BLaER1 (cell line): ENCODE data around the gene SVBP.

Experiments used
- H3K27ac ChIP-seq: shearing (Covaris generic); formaldehyde crosslinking; 2 replicates; pipeline ENCODE4 v1.8.1; 2022
- H3K27me3 ChIP-seq: shearing (Covaris generic); formaldehyde crosslinking; 2 replicates; pipeline ENCODE4 v1.8.1; 2022
- H3K36me3 ChIP-seq: shearing (Covaris generic); formaldehyde crosslinking; 2 replicates; pipeline ENCODE4 v1.8.1; 2022
- H3K4me1 ChIP-seq: shearing (Covaris generic); formaldehyde crosslinking; 2 replicates; pipeline ENCODE4 v1.8.1; 2022
- H3K4me2 ChIP-seq: shearing (Covaris generic); formaldehyde crosslinking; 2 replicates; pipeline ENCODE4 v1.8.1; 2022
- H3K4me3 ChIP-seq: shearing (Covaris generic); formaldehyde crosslinking; 2 replicates; pipeline ENCODE4 v1.8.1; 2022
- H3K9ac ChIP-seq: shearing (Covaris generic); formaldehyde crosslinking; 2 replicates; pipeline ENCODE4 v1.8.1; 2022
- H3K9me3 ChIP-seq: shearing (Covaris generic); formaldehyde crosslinking; 2 replicates; pipeline ENCODE4 v1.8.1; 2022
- H4K20me1 ChIP-seq: shearing (Covaris generic); formaldehyde crosslinking; 2 replicates; pipeline ENCODE4 v1.8.1; 2022
- Cebpa-rat ChIP-seq: shearing (Covaris generic); IDR thresholded peaks from 2 replicates; pipeline ENCODE4 v1.8.1; 2022

The SVBP gene

DNA sequence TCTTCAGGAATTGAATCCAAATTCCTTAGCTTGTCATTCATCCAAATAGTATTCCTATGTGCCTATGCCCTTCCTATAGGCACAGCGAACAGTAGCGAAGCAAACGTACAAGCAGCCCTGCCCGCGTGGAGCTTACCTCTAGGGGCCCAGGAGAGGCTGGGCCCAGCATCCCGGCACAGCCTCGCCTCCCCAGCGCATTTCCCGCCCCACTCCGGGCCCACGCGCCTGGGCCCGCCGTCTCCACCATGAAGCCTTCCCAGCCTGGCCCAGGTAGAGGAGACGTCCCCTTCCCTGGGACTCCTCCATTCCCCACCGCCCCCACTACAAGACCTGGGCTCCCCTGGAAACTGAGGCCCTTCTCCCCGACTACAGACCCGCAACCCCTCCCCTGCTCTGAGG lies 32.7 kb downstream of the SVBP start:
- no peaks in the 10 kb centered on the region for H3K9me3 ChIP-seq
- H3K4me3 ChIP-seq = no peak overlapping the region
- no peak overlapping the region for H3K9ac ChIP-seq
- TF ChIP-seq Cebpa-rat = no peak
- peak overlapping the region; percentile 81 for H3K4me2 ChIP-seq
- H3K27ac ChIP-seq = no peak overlapping the region
- no peaks in the 10 kb centered on the region for H3K27me3 ChIP-seq
- peaks cover 50% of the 10 kb centered on the region for H3K36me3 ChIP-seq
- H3K4me1 ChIP-seq = peaks cover 24% of the 10 kb centered on the region
- no peaks in the 10 kb centered on the region for H4K20me1 ChIP-seq

- H3K36me3 ChIP-seq = peaks cover 62% of the 10 kb centered on the region
- H3K4me3 ChIP-seq = no peak overlapping the region
- peaks cover 24% of the 10 kb centered on the region for H3K4me1 ChIP-seq
- no peaks in the 10 kb centered on the region for H3K9me3 ChIP-seq
- H3K27ac ChIP-seq = no peak overlapping the region
- no peak overlapping the region for H3K4me2 ChIP-seq
- H4K20me1 ChIP-seq = no peaks in the 10 kb centered on the region
- H3K27me3 ChIP-seq = no peaks in the 10 kb centered on the region
- H3K9ac ChIP-seq = no peak overlapping the region
- no peak for TF ChIP-seq Cebpa-rat
Measured at GRCh38 chr1:42783092-42783491, 34.1 kb downstream of the SVBP start.

DNA sequence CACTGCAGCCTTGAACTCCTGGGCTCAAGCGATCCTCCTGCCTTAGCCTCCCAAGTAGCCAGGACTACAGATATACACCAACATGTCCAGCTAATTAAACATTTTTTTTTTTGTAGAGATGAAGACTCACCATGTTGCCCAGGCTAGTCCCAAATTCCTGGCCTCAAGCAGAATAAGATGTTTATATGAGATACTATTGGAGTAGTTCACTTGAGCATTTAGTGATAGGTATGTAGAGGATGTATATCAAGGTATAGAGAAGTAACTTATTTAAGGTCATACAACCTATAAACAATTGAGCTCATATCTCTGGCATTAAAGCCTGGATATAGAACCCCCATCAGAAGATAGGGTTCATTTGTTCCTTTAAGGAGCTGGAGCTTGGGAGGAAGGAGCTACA lies 37.0 kb downstream of the SVBP start:
- H3K4me2 ChIP-seq = no peak overlapping the region
- no peaks in the 10 kb centered on the region for H3K27me3 ChIP-seq
- TF ChIP-seq Cebpa-rat = no peak
- peaks cover 15% of the 10 kb centered on the region for H3K4me1 ChIP-seq
- H3K4me3 ChIP-seq = no peak overlapping the region
- 0 out of 2 replicates have a peak, but pooled peaks cover 11% of the 10 kb centered on the region for H4K20me1 ChIP-seq
- H3K36me3 ChIP-seq = peaks cover 92% of the 10 kb centered on the region
- no peak overlapping the region for H3K9ac ChIP-seq
- H3K9me3 ChIP-seq = no peaks in the 10 kb centered on the region
- no peak overlapping the region for H3K27ac ChIP-seq

GRCh38 chr1:42779725-42780124 lies 37.5 kb downstream of the SVBP start:
- no peak for TF ChIP-seq Cebpa-rat
- no peak overlapping the region for H3K9ac ChIP-seq
- no peaks in the 10 kb centered on the region for H3K9me3 ChIP-seq
- H3K4me3 ChIP-seq = no peak overlapping the region
- 0 out of 2 replicates have a peak, but pooled peaks cover 11% of the 10 kb centered on the region for H4K20me1 ChIP-seq
- H3K4me2 ChIP-seq = no peak overlapping the region
- H3K27me3 ChIP-seq = no peaks in the 10 kb centered on the region
- peaks cover 96% of the 10 kb centered on the region for H3K36me3 ChIP-seq
- no peak overlapping the region for H3K27ac ChIP-seq
- peaks cover 10% of the 10 kb centered on the region for H3K4me1 ChIP-seq

GRCh38 chr1:42777852-42778251 lies 39.3 kb downstream of the SVBP start:
- Histone ChIP-seq H3K4me2 (no peak overlapping the region), H3K36me3 (peaks cover 98% of the 10 kb centered on the region), H3K9me3 (no peaks in the 10 kb centered on the region), H3K9ac (no peak overlapping the region), H4K20me1 (peaks cover 26% of the 10 kb centered on the region), H3K27ac (no peak overlapping the region), H3K4me3 (no peak overlapping the region), H3K4me1 (0 out of 2 replicates have a peak, but pooled peaks cover 6% of the 10 kb centered on the region), H3K27me3 (no peaks in the 10 kb centered on the region)
- no peak for TF ChIP-seq Cebpa-rat

DNA sequence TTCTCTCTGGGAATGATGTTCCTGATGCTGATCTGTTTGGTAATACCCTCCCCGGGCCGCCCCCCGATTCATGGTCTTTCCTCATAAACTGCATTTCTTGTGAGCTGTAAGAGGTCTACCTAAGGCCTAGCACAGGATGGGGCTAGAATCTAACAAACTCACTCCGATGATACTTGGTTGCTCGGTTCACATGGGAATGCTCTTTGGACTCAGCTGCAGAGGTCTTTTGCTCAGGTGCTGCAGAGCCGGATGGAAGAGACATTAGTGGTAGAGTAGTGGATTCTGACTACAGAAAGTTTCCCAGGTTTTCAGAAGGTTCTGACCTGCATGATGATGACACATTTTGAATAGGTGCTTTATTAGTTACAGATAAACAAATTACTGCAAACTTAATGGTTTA lies 40.7 kb downstream of the SVBP start:
- no peak for TF ChIP-seq Cebpa-rat
- Histone ChIP-seq H4K20me1 (peaks cover 30% of the 10 kb centered on the region), H3K9me3 (no peaks in the 10 kb centered on the region), H3K27ac (no peak overlapping the region), H3K9ac (no peak overlapping the region), H3K4me3 (no peak overlapping the region), H3K4me1 (no peaks in the 10 kb centered on the region), H3K4me2 (no peak overlapping the region), H3K27me3 (no peaks in the 10 kb centered on the region), H3K36me3 (peaks cover 97% of the 10 kb centered on the region)

GRCh38 chr1:42774928-42775526 lies 42.2 kb downstream of the SVBP start:
- no peak overlapping the region for H3K4me2 ChIP-seq
- H3K9me3 ChIP-seq = no peaks in the 10 kb centered on the region
- no peaks in the 10 kb centered on the region for H3K27me3 ChIP-seq
- peaks cover 89% of the 10 kb centered on the region for H3K36me3 ChIP-seq
- H3K4me1 ChIP-seq = no peaks in the 10 kb centered on the region
- TF ChIP-seq Cebpa-rat = no peak
- no peak overlapping the region for H3K27ac ChIP-seq
- peaks cover 30% of the 10 kb centered on the region for H4K20me1 ChIP-seq
- H3K4me3 ChIP-seq = no peak overlapping the region
- H3K9ac ChIP-seq = no peak overlapping the region

DNA sequence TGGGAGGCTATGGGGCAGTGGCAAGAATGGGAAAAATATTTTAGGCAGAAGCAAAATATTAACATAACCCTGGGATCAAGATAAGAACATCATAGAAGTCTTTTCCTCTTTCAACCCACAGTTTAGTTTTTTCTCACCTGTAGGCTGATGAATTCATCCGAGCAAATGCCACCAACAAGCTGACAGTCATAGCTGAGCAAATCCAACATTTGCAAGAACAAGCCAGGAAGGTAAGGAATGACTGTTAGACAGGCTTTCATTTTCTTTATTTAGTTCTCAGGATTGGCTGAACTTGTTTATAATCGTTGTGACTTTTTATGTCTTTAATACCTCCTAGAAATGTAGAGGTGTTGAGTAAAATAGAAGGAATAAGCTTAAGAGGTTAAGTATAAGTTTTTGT lies 43.8 kb downstream of the SVBP start:
- Histone ChIP-seq H4K20me1 (peaks cover 30% of the 10 kb centered on the region), H3K9ac (no peak overlapping the region), H3K27me3 (no peaks in the 10 kb centered on the region), H3K9me3 (no peaks in the 10 kb centered on the region), H3K4me3 (no peak overlapping the region), H3K36me3 (peaks cover 88% of the 10 kb centered on the region), H3K4me2 (no peak overlapping the region), H3K27ac (no peak overlapping the region), H3K4me1 (peaks cover 10% of the 10 kb centered on the region)
- TF ChIP-seq Cebpa-rat = no peak

DNA sequence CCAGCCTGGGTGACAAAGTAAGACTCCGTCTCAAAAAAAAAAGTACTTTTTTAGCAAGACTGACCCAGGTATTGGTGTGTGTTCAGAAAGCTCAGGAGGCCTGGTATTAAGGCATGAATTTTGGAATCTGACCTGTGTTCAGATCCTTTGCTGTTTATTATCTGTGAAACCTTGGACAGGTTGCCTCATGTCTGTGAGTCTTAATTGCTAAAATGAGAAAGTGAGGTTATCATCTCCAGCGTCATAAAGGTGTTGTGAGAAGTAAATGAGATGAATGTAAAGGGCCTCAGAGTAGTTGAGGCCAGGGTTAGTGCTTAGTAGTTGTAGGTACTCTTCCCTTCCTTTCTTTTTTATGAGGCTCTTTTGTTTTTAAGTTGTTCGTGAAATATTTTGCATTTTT lies 47.4 kb downstream of the SVBP start:
- Histone ChIP-seq H3K4me2 (no peak overlapping the region), H3K4me3 (no peak overlapping the region), H3K4me1 (peaks cover 27% of the 10 kb centered on the region), H3K9me3 (no peaks in the 10 kb centered on the region), H3K36me3 (peaks cover 52% of the 10 kb centered on the region), H3K27ac (no peak overlapping the region), H3K27me3 (no peaks in the 10 kb centered on the region), H4K20me1 (peaks cover 38% of the 10 kb centered on the region), H3K9ac (no peak overlapping the region)
- TF ChIP-seq Cebpa-rat = no peak

DNA sequence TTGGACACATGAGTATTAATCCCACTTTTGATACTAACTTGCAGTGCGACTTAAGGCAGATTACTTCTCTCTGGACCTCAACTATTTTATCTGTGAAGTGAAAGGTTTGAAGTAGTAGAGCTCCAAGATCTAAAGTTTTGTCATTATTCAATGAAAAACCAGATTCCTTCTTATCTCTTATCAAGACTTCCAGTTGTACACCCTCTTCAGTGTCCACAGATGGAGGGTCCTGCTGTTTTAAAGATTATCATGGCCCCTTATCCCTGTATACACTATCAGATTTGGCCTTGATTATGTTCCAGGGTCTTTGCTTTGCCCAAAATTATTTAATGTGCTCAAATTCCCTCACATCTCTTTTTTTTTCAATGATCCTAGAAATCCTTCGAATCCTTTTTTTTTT lies 49.0 kb downstream of the SVBP start:
- H3K27me3 ChIP-seq = no peaks in the 10 kb centered on the region
- H3K36me3 ChIP-seq = peaks cover 36% of the 10 kb centered on the region
- H3K4me2 ChIP-seq = peak overlapping the region; percentile 95
- peak overlapping the region; percentile 98 for H3K4me3 ChIP-seq
- 0 out of 2 replicates have a peak overlapping the region, but pooled peaks have one; percentile 85 for H3K27ac ChIP-seq
- peak overlapping the region; percentile 94 for H3K9ac ChIP-seq
- peaks cover 42% of the 10 kb centered on the region for H4K20me1 ChIP-seq
- TF ChIP-seq Cebpa-rat = no peak
- H3K9me3 ChIP-seq = no peaks in the 10 kb centered on the region
- peaks cover 41% of the 10 kb centered on the region for H3K4me1 ChIP-seq
